LNCaP clone FGC (cell line): Measurements from ENCODE around the gene HOXB2.

Source experiments
- DNase-seq: peaks from one replicate; pipeline ENCODE4 v3.0.0-alpha.2; 2011; ENCODE audit warnings: low read depth
- H3K4me3 ChIP-seq: 2 replicates; pipeline ENCODE4 v1.5.1; 2011; ENCODE audit warnings: mild to moderate bottlenecking, low read depth, low read length, control low read depth
- CTCF ChIP-seq: IDR thresholded peaks from 2 replicates; pipeline ENCODE4 v1.5.1; 2012; ENCODE audit warnings: mild to moderate bottlenecking; ENCODE audit not compliant: control insufficient read depth, insufficient read depth; ENCODE audit errors: extremely low read depth

Gene HOXB2

GRCh38 chr17:48545022-48545375, at the start of gene HOXB2:
Gene HOXB2 (minus strand): TSS chr17:48545109. CDS start chr17:48544911, 198 bp downstream.
- no peak for DNase-seq
- no peak within 1 kb of the TSS for H3K4me3 ChIP-seq

GRCh38 chr17:48593840-48594537, 49.1 kb upstream of the HOXB2 start:
- H3K4me3 ChIP-seq = no peak overlapping the region
- no peak for DNase-seq
- peak; percentile 97 for TF ChIP-seq CTCF

More at GRCh38 chr17:48545022-48545375, at the start of gene HOXB2:
- no peak for TF ChIP-seq CTCF

- DNase-seq = no peak
- no peak for TF ChIP-seq CTCF
- H3K4me3 ChIP-seq = no peak within 1 kb of the TSS
Observed at GRCh38 chr17:48593126-48593829, 48.4 kb upstream of the HOXB2 start, which contains the start of gene HOXB5. Gene HOXB5 (minus strand): TSS chr17:48593779. CDS start chr17:48593682, 97 bp downstream.

GRCh38 chr17:48592577-48592976, 47.7 kb upstream of the HOXB2 start:
- no peak for TF ChIP-seq CTCF
- DNase-seq = no peak
- no peak overlapping the region for H3K4me3 ChIP-seq

GRCh38 chr17:48592057-48592514, 47.2 kb upstream of the HOXB2 start:
- H3K4me3 ChIP-seq = no peak overlapping the region
- no peak for DNase-seq
- TF ChIP-seq CTCF = no peak

GRCh38 chr17:48591255-48592056, 46.5 kb upstream of the HOXB2 start:
- no peak overlapping the region for H3K4me3 ChIP-seq
- TF ChIP-seq CTCF = no peak
- no peak for DNase-seq
